Measurements from ENCODE around the gene TINAGL1.

Gene TINAGL1

DNA sequence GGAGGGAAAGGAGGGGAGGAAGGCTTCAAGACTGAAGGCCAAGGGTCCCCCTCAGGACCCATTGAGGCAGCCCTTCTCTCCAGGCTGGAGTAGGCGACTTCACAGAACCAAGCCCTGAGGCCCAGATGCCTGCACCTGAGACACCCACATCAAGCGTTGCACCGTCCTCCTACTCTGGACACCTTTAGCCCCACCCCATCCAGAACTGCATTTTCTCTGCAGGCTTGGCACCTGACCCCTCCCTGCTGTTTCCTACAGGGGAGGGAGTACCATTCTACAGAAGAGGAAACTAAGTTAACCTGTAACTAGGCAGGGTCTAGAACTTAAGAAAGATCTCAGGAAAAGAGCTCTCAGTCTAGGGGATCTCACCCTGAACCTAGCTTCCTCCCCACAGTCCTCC, 56.3 kb downstream of the TINAGL1 start:
- no peak for DNase-seq

DNA sequence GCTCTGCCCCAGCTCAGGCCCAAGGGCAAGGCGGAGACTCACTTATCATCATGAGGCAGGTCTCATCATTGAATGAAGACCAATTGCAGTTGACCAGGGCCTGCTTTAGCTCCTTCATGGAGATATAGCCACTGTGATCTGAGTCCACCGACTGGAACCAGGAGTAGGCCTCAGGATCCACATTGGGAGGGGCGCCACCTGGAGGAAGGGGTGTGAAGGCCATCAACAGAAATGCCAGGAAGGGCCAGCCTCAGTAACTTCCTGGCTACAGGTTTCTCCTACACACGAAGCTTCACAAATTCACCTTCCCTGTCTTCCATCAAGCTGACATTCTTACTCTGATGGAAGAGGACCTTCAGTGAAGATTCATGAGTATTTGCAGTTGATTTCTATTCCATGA, 56.8 kb downstream of the TINAGL1 start:
- DNase-seq, result peak; percentile 70

All from activated effector memory CD4-positive, alpha-beta T cell treated with anti-CD3 and anti-CD28 coated beads, Interleukin-2, amount 50 U/mL, for 16 hours (primary cell).